Sigmoid colon (tissue), 7 donors: ENCODE data around the gene AMBP. TPM values are rescaled to one million over a fixed set of nuclear protein-coding genes. Genes with fewer than 3 reads are reported as not detected.

Experiments
- DNase-seq: peaks from one replicate; pipeline ENCODE4 v3.0.0-alpha.2; 2019
- H3K27ac ChIP-seq, 4 donors: fragments of 200-600 bp; sonication (generic); one replicate each; pipeline ENCODE4 v1.5.1; 2016 to 2019; ENCODE audit warnings: mild to moderate bottlenecking in 1 of 4
- H3K27me3 ChIP-seq, 3 donors: fragments of 200-600 bp; sonication (generic); one replicate each; pipeline ENCODE4 v1.5.1; 2019; ENCODE audit warnings: mild to moderate bottlenecking in 1 of 3
- H3K36me3 ChIP-seq, 4 donors: fragments of 200-600 bp; sonication (generic); one replicate each; pipeline ENCODE4 v1.5.1; 2016 to 2019
- H3K4me1 ChIP-seq, 4 donors: fragments of 200-600 bp; sonication (generic); one replicate each; pipeline ENCODE4 v1.5.1; 2017 to 2019
- H3K4me3 ChIP-seq, 4 donors: fragments of 200-600 bp; sonication (generic); one replicate each; pipeline ENCODE4 v1.5.1; 2017 to 2019; ENCODE audit warnings: mild to moderate bottlenecking in 2 of 4, moderate library complexity in 1 of 4
- H3K9me3 ChIP-seq, 4 donors: fragments of 200-600 bp in 3 of 4; sonication (generic) in 3 of 4; one replicate each; pipeline versions ENCODE4 v1.5.1 to v1.6.1; 2013 to 2019
- EP300 ChIP-seq, 4 donors: sonication (generic); formaldehyde crosslinking; IDR thresholded peaks; one replicate each; pipeline ENCODE4 v1.6.1; 2017; ENCODE audit warnings: antibody characterized with exemption in 4 of 4
- POLR2A ChIP-seq, 2 donors: fragments of 450-650 bp; IDR thresholded peaks; one replicate each; pipeline ENCODE4 v1.6.1; 2016; ENCODE audit warnings: antibody characterized with exemption in 2 of 2, mild to moderate bottlenecking in 2 of 2, moderate library complexity in 2 of 2
- POLR2AphosphoS5 ChIP-seq, 4 donors: sonication (generic); formaldehyde crosslinking; IDR thresholded peaks; one replicate each; pipeline ENCODE4 v1.6.1; 2017; ENCODE audit warnings: antibody characterized with exemption in 4 of 4
- WGBS, 2 donors: extraction: QIAGEN DNeasy Blood & Tissue Kit; methylation state at CpG; one replicate each; pipeline ENCODE4 v1.1.7; 2013; 5-methylcytosine and 5-hydroxymethylcytosine counted together
- intact Hi-C: fragments of 100-400 bp; cut with DNase I; formaldehyde crosslinking; loops from one replicate; pipeline ENCODE4 v1.15.1; 2023
- polyA plus RNA-seq, 3 donors: library from polyadenylated mRNA; stranded (reverse); fragments of 200-250 nt; gene quantifications; one replicate each; pipeline ENCODE4 v1.2.3, GENCODE V29; 2013
- total RNA-seq, 4 donors: library from RNA; depleted of rRNA; stranded (reverse); fragments of >200 nt; gene quantifications; one replicate each; pipeline ENCODE4 v1.1.0, GENCODE V29; 2016
- TF ChIP-seq, protein P1 (sequence below), 4 experiments: fragments of 450-650 bp in 3 of 4; fragments of 200-600 bp in 1 of 4; IDR thresholded peaks; one replicate each; pipeline ENCODE4 v1.5.1; 2016 to 2019; ENCODE audit warnings: antibody characterized with exemption in 4 of 4, mild to moderate bottlenecking in 3 of 4, moderate library complexity in 2 of 4
- donor health status: healthy with polysubstance abuse.
- donor health status: Bipolar disorder and iron deficiency.
- donor health status: healthy.

The AMBP gene
- total and polyA plus RNA-seq, 7 donors: 0.66 TPM; not detected in 6

DNA sequence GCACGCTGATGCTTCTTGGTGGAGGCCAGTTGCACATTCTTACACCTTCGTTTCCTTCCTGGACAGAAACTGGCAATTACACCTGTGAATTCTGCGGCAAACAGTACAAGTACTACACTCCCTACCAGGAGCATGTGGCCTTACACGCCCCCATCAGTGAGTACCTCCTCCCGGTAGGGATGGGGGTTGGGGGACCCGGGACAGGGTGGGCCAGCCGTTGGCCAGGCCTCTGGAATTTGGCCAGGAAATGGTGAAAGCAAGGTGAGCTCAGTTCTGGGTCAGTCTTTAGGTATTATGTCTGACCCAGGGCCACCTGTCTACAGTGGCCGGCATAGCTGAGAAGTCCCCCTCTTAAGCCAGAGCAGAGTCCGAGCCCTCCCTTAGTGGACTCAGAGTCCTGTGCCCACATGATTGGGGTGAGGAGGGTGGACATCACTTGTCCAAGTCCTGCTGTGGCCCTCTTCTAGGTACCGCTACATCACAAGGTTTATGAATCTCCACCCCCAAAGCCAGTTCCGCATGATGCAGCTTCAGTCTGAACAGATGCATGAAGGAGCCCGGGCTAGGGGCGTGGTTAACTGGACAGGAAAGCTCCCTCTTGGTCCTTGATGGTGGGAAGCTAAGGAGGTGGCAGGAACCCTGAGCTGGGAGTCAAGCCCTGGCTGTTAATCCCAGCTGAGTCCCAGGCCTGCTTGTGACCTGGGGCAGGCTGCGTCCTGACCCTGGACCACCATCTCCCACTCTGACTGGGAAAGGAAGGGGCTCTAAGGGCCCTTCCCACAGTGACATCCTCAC is 61.3 kb downstream of the AMBP start:
- Histone ChIP-seq H3K9me3 (peaks cover 0 to 6% (median 2%) of the 10 kb centered on the region in 4 donors), H3K27me3 (no peaks in the 10 kb centered on the region), H3K4me1 (no peaks in the 10 kb centered on the region), H3K36me3 (peaks cover 0 to 41% (median 1%) of the 10 kb centered on the region in 4 donors), H3K27ac (no peak overlapping the region), H3K4me3 (no peak overlapping the region)
- peak; percentile 54 for DNase-seq
- TF ChIP-seq POLR2AphosphoS5 (IDR thresholded peaks at IDR 0.05): no peak
- TF ChIP-seq POLR2A (IDR thresholded peaks at IDR 0.05): no peak
- no peak for TF ChIP-seq EP300 (IDR thresholded peaks at IDR 0.05)
- TF ChIP-seq, protein P1, sequence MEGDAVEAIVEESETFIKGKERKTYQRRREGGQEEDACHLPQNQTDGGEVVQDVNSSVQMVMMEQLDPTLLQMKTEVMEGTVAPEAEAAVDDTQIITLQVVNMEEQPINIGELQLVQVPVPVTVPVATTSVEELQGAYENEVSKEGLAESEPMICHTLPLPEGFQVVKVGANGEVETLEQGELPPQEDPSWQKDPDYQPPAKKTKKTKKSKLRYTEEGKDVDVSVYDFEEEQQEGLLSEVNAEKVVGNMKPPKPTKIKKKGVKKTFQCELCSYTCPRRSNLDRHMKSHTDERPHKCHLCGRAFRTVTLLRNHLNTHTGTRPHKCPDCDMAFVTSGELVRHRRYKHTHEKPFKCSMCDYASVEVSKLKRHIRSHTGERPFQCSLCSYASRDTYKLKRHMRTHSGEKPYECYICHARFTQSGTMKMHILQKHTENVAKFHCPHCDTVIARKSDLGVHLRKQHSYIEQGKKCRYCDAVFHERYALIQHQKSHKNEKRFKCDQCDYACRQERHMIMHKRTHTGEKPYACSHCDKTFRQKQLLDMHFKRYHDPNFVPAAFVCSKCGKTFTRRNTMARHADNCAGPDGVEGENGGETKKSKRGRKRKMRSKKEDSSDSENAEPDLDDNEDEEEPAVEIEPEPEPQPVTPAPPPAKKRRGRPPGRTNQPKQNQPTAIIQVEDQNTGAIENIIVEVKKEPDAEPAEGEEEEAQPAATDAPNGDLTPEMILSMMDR (IDR thresholded peaks at IDR 0.05): no peak
- intact Hi-C loops: no loop called here
- WGBS, 2 donors: 87 to 90% methylated on average over 14 of the region's 14 CpGs

- H3K4me3 ChIP-seq: no peak overlapping the region
- peaks cover 0 to 6% (median 2%) of the 10 kb centered on the region in 4 donors for H3K9me3 ChIP-seq
- peak; percentile 34 for DNase-seq
- 89 to 91% methylated on average over 6 of the region's 6 CpGs for WGBS, 2 donors
- H3K27me3 ChIP-seq: no peaks in the 10 kb centered on the region
- peaks cover 0 to 38% (median 1%) of the 10 kb centered on the region in 4 donors for H3K36me3 ChIP-seq
- H3K27ac ChIP-seq: no peak overlapping the region
- no peaks in the 10 kb centered on the region for H3K4me1 ChIP-seq
- intact Hi-C loops: no loop called here
- TF ChIP-seq EP300 (IDR thresholded peaks at IDR 0.05): no peak
- TF ChIP-seq, protein P1 (IDR thresholded peaks at IDR 0.05): no peak
- no peak for TF ChIP-seq POLR2AphosphoS5 (IDR thresholded peaks at IDR 0.05)
- no peak for TF ChIP-seq POLR2A (IDR thresholded peaks at IDR 0.05)
Observed at GRCh38 chr9:114016101-114016500, 62.0 kb downstream of the AMBP start.

GRCh38 chr9:114015607-114016006 is 62.5 kb downstream of the AMBP start:
- WGBS, 2 donors: 86 to 91% methylated on average over 2 of the region's 2 CpGs
- TF ChIP-seq POLR2A (IDR thresholded peaks at IDR 0.05) (no peak), EP300 (IDR thresholded peaks at IDR 0.05) (no peak), POLR2AphosphoS5 (IDR thresholded peaks at IDR 0.05) (no peak)
- TF ChIP-seq, protein P1 (IDR thresholded peaks at IDR 0.05): no peak
- Histone ChIP-seq H3K9me3 (peaks cover 0 to 6% (median 2%) of the 10 kb centered on the region in 4 donors), H3K27ac (no peak overlapping the region), H3K4me3 (no peak overlapping the region), H3K36me3 (peaks cover 0 to 38% (median 1%) of the 10 kb centered on the region in 4 donors), H3K27me3 (no peaks in the 10 kb centered on the region), H3K4me1 (no peaks in the 10 kb centered on the region)
- no peak for DNase-seq
- intact Hi-C loops: no loop called here

- intact Hi-C loops: no loop called here
- Histone ChIP-seq H3K27me3 (no peaks in the 10 kb centered on the region), H3K4me3 (no peak overlapping the region), H3K36me3 (peaks cover 0 to 28% (median 0%) of the 10 kb centered on the region in 4 donors), H3K27ac (no peak overlapping the region), H3K9me3 (peaks cover 0 to 3% (median 0%) of the 10 kb centered on the region in 4 donors), H3K4me1 (no peaks in the 10 kb centered on the region)
- no peak for DNase-seq
- no peak for TF ChIP-seq POLR2AphosphoS5 (IDR thresholded peaks at IDR 0.05)
- no peak for TF ChIP-seq POLR2A (IDR thresholded peaks at IDR 0.05)
- TF ChIP-seq, protein P1 (IDR thresholded peaks at IDR 0.05): no peak
- no peak for TF ChIP-seq EP300 (IDR thresholded peaks at IDR 0.05)
Observed at GRCh38 chr9:114014044-114014443, 64.1 kb downstream of the AMBP start.
